GM23248 (cell line): ENCODE measurements around the gene CPVL.

Source experiments
- EZH2 ChIP-seq: fragments of 200-600 bp; sonication (generic); IDR thresholded peaks from 2 replicates; pipeline ENCODE4 v1.6.1; 2018; ENCODE audit warnings: antibody characterized with exemption, mild to moderate bottlenecking; ENCODE audit not compliant: insufficient read depth, poor library complexity, severe bottlenecking
- EZH2phosphoT487 ChIP-seq: fragments of 200-600 bp; sonication (generic); IDR thresholded peaks from 2 replicates; pipeline ENCODE4 v1.6.1; 2018; ENCODE audit warnings: antibody characterized with exemption, moderate library complexity, mild to moderate bottlenecking, low read depth; ENCODE audit not compliant: insufficient read depth

GRCh38 chr7:29167721-29168120 is 21.4 kb upstream of the CPVL start:
- TF ChIP-seq EZH2 (no peak), EZH2phosphoT487 (no peak)
